ENCODE data around the gene CYP11A1.

DNA sequence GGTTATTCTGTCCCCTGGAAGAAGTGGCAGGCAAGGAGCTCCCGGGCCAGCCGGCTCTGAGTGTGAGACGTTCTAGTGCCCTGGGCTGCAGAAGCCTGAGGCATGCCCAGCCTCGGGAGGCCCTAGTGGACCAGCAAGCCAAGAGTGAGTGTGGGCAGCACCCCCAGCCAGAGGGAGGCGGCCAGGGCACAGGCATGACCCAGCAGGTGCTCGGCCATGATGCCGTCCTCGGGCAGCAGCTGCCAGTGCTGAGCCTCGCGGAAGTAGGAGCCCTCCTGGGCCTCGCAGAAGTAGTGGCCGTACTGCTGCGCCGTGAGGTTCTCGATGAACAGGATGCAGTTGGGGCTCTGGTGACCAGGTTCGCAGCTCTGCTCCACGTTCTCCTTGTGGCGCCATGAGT is 43.1 kb upstream of the CYP11A1 start:
- no peak for TF ChIP-seq CTCF (IDR thresholded peaks at IDR 0.05)
- no peak for TF ChIP-seq EP300 (IDR thresholded peaks at IDR 0.05)
- TF ChIP-seq POLR2AphosphoS5 (IDR thresholded peaks at IDR 0.05): no peak

All from gastroesophageal sphincter (tissue), 3 donors.